Measurements from ENCODE around the gene GALNT1. TPM values are rescaled to one million over a fixed set of nuclear protein-coding genes. Genes with fewer than 3 reads are reported as not detected.
"Not testable (repeated sequence)": the region's sequence is repeated elsewhere in the genome, so short reads cannot be mapped to it uniquely, and the experiment has no call there.

GALNT1 gene
- total and polyA plus RNA-seq, 8 donors, result 11.2 to 83.9 (median 13.8) TPM

DNA sequence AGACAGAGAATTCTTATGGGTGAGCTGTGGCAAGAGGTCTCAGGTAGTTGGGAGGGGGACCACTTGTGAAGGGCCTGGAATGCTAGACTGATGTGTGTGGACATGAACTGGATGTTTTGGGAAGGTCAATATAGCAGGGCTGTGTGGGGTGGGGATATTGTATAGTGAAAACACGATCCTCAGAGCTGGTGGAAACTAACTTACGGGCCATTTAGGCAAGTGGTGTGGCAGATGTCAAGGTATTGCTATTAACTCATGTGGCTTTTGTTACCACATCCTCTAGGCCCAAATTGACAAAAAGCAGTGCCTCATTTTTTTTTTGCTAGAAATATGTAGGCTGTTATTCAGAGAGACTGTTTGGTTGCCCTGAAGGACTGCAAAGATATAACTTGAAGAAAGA, 8.0 kb upstream of the GALNT1 start:
- Histone ChIP-seq H3K4me1 (peaks cover 0 to 3% (median under 1%) of the 10 kb centered on the region in 4 donors), H3K36me3 (no peaks in the 10 kb centered on the region), H3K4me3 (no peak overlapping the region), H3K27me3 (no peaks in the 10 kb centered on the region), H3K9me3 (peaks cover 0 to 4% (median 0%) of the 10 kb centered on the region in 4 donors), H3K27ac (no peak overlapping the region)
- 80 to 95% (median 82%) methylated on average over 2 of the region's 2 CpGs for WGBS, 5 donors
- intact Hi-C loops (cut with DNase I; ENCODE audit: low total_unique reads), result loop anchor here (10.0 kb wide), 1 partner anchor 69 kb away; no protein-coding TSS in a partner anchor
- no peak for DNase-seq
- TF ChIP-seq EP300 (IDR thresholded peaks at IDR 0.05), result no peak
- TF ChIP-seq, protein P1, sequence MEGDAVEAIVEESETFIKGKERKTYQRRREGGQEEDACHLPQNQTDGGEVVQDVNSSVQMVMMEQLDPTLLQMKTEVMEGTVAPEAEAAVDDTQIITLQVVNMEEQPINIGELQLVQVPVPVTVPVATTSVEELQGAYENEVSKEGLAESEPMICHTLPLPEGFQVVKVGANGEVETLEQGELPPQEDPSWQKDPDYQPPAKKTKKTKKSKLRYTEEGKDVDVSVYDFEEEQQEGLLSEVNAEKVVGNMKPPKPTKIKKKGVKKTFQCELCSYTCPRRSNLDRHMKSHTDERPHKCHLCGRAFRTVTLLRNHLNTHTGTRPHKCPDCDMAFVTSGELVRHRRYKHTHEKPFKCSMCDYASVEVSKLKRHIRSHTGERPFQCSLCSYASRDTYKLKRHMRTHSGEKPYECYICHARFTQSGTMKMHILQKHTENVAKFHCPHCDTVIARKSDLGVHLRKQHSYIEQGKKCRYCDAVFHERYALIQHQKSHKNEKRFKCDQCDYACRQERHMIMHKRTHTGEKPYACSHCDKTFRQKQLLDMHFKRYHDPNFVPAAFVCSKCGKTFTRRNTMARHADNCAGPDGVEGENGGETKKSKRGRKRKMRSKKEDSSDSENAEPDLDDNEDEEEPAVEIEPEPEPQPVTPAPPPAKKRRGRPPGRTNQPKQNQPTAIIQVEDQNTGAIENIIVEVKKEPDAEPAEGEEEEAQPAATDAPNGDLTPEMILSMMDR (IDR thresholded peaks at IDR 0.05), result no peak

DNA sequence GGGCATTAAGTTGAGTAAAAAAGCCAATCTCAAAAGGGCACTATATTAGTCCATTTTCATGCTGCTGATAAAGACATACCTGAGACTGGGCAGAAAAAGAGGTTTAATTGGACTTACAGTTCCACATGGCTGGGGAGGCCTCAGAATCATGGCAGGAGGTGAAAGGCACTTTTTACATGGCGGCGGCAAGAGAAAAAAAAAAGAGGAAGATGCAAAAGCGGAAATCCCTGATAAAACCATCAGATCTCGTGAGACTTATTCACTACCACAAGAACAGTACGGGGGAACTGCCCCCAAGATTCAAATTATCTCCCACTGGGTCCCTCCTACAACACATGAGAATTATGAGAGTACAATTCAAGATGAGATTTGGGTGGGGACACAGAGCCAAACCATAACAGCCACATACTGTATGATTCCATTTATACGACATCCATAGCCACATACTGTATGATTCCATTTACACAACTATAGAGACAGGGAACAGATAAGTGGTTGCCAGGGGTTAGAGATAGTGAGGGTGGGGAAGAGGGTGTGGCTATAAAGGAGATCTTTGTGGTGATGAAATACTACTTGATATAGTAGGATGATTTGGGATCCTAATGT, 5.2 kb upstream of the GALNT1 start:
- peaks cover 0 to 12% (median 3%) of the 10 kb centered on the region in 4 donors for H3K4me1 ChIP-seq
- not testable (repeated sequence) for H3K9me3 ChIP-seq, H3K4me3 ChIP-seq, H3K27ac ChIP-seq, DNase-seq, H3K36me3 ChIP-seq, H3K27me3 ChIP-seq
- 93 to 100% (median 97%) methylated on average over 6 of the region's 6 CpGs for WGBS, 5 donors
- intact Hi-C loops (cut with DNase I; ENCODE audit: low total_unique reads), result loop anchor here (10.0 kb wide), 1 partner anchor 72 kb away; no protein-coding TSS in a partner anchor

DNA sequence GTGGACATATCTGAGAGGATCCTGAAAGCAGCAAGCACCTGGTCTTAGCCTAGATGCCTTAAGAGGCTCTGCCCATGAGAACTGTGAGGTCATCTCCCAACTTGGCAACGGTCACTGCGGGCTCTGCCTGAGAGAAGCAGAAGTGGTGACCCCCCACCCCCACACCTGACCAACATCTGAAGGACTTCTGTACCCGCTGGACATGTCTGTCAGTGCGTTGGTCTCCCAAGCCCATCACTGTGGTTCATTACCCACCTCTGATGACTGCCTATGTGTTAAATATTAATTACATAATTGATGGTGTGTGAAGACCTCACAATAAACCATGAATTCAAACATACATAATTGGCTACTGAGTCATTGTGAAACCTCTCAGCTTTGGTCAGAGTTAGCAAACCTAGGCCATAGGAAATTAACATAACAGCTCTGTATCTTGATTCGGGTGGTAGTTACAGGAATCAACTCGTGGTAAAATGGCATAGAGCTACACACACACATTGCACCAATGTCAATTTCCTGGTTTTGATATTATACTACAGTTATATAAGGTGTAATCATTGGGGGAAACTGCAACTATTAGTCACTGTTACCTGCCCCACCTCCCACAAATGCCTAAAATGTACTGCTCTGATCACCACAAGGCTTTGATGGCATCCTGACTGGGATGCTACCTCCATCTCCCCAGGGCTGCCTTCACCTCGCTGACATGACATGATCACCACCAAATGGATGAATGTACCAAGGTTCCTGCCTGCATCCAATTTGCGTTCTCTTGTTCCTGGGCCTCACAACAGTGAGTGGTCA, 4.3 kb upstream of the GALNT1 start:
- H3K27ac ChIP-seq, result no peak overlapping the region
- no peaks in the 10 kb centered on the region for H3K27me3 ChIP-seq
- TF ChIP-seq POLR2A (IDR thresholded peaks at IDR 0.05), result no peak
- TF ChIP-seq, protein P1 (IDR thresholded peaks at IDR 0.05), result no peak
- TF ChIP-seq EP300 (IDR thresholded peaks at IDR 0.05), result no peak
- TF ChIP-seq POLR2AphosphoS5 (IDR thresholded peaks at IDR 0.05), result no peak
- peaks cover 0 to 4% (median 0%) of the 10 kb centered on the region in 4 donors for H3K9me3 ChIP-seq
- DNase-seq, result no peak
- no peak overlapping the region for H3K4me3 ChIP-seq
- 80 to 92% (median 86%) methylated on average over 8 of the region's 8 CpGs for WGBS, 5 donors
- no peaks in the 10 kb centered on the region for H3K36me3 ChIP-seq
- peaks cover 2 to 15% (median 6%) of the 10 kb centered on the region in 4 donors for H3K4me1 ChIP-seq
- intact Hi-C loops (cut with DNase I; ENCODE audit: low total_unique reads), result loop anchor here (10.0 kb wide), 1 partner anchor 72 kb away; no protein-coding TSS in a partner anchor

DNA sequence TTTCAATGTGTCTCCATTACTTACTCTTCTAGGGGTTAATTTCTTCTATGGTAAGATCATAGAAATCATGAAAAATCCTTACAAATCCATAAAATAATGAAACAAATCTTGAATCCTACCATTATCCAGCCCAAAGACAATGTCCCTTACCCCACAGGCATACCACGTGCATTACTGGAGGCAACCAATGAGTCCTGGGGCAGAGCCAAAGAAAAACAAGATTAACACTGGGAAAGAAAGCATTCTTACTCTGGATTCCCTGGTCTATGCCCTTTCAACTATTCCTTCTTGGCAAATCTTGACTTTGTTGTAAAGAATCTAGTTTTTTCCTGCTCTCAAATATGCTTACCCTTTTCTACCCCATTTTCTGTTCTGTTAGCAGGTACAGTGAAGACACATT, 3.1 kb upstream of the GALNT1 start:
- H3K27ac ChIP-seq, result no peak overlapping the region
- H3K4me1 ChIP-seq, result peaks cover 13 to 27% (median 19%) of the 10 kb centered on the region in 4 donors
- intact Hi-C loops (cut with DNase I; ENCODE audit: low total_unique reads), result loop anchor here (10.0 kb wide), 1 partner anchor 74 kb away; no protein-coding TSS in a partner anchor
- H3K4me3 ChIP-seq, result no peak overlapping the region
- no peaks in the 10 kb centered on the region for H3K27me3 ChIP-seq
- WGBS, 5 donors, result 11 to 41% (median 31%) methylated on average over 1 of the region's 1 CpG
- no peak for DNase-seq
- TF ChIP-seq, protein P1 (IDR thresholded peaks at IDR 0.05), result no peak
- TF ChIP-seq POLR2AphosphoS5 (IDR thresholded peaks at IDR 0.05) (no peak), POLR2A (IDR thresholded peaks at IDR 0.05) (no peak), EP300 (IDR thresholded peaks at IDR 0.05) (no peak)
- no peaks in the 10 kb centered on the region for H3K36me3 ChIP-seq
- peaks cover 0 to 4% (median 0%) of the 10 kb centered on the region in 4 donors for H3K9me3 ChIP-seq

Data from stomach (tissue), 9 donors.